ENCODE measurements around the gene MNAT1.

Gene MNAT1

DNA sequence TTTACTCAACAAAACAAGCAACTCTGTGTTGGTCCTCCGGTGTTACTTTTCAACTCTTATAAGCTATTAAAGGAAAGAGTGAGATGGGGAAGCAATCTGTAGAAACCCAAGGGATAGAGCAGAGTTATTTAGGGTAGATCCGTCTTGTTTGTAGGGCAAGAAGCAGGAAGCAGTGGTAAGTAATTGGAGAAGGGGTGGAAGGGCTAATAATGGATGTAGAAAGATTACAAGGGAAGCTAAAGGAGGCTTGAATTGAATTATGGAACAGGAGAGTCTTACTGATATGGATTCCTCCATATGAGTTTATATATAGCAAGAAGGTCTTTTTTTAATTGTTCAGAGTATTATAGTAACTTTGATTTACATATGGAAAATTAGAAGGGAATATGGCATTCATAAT is 72.7 kb downstream of the MNAT1 start:
- Histone ChIP-seq H3K27me3 (no peaks in the 10 kb centered on the region), H3K9me3 (no peaks in the 10 kb centered on the region), H3K4me3 (ENCODE audit: low read depth in 1 of 2, low read length in 1 of 2) (no peak overlapping the region), H3K4me1 (ENCODE audit: control insufficient read depth in 1 of 2, insufficient read depth in 1 of 2, low read depth in 1 of 2, low read length in 1 of 2) (no peaks in the 10 kb centered on the region), H3K36me3 (peaks cover 7% of the 10 kb centered on the region), H3K27ac (no peak overlapping the region)
- TF ChIP-seq, protein P1, sequence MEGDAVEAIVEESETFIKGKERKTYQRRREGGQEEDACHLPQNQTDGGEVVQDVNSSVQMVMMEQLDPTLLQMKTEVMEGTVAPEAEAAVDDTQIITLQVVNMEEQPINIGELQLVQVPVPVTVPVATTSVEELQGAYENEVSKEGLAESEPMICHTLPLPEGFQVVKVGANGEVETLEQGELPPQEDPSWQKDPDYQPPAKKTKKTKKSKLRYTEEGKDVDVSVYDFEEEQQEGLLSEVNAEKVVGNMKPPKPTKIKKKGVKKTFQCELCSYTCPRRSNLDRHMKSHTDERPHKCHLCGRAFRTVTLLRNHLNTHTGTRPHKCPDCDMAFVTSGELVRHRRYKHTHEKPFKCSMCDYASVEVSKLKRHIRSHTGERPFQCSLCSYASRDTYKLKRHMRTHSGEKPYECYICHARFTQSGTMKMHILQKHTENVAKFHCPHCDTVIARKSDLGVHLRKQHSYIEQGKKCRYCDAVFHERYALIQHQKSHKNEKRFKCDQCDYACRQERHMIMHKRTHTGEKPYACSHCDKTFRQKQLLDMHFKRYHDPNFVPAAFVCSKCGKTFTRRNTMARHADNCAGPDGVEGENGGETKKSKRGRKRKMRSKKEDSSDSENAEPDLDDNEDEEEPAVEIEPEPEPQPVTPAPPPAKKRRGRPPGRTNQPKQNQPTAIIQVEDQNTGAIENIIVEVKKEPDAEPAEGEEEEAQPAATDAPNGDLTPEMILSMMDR (IDR thresholded peaks at IDR 0.05), result no peak

DNA sequence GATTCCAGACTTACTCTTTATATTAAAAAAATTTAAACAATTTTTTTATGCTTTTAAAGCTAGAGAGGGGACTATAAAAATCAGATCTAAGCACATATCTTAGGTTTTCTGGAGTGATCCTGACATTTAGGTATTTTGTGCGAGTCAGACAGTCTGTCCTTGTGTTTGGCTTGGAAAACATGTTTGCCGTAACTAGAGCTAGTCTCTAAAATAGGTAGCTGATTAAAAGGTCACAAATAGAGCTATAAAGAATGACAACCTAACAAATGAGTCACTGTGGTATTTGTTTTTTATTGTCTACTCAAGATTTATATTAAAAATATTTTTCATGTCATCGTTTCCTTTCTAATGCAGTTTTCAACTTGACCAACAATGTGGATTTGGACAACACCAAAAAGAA is 73.4 kb downstream of the MNAT1 start:
- no peak overlapping the region for H3K27ac ChIP-seq
- no peaks in the 10 kb centered on the region for H3K27me3 ChIP-seq
- TF ChIP-seq, protein P1 (IDR thresholded peaks at IDR 0.05), result no peak
- no peaks in the 10 kb centered on the region for H3K4me1 ChIP-seq (ENCODE audit: control insufficient read depth in 1 of 2, insufficient read depth in 1 of 2, low read depth in 1 of 2, low read length in 1 of 2)
- H3K4me3 ChIP-seq (ENCODE audit: low read depth in 1 of 2, low read length in 1 of 2), result no peak overlapping the region
- peaks cover 14% of the 10 kb centered on the region for H3K36me3 ChIP-seq
- no peaks in the 10 kb centered on the region for H3K9me3 ChIP-seq

DNA sequence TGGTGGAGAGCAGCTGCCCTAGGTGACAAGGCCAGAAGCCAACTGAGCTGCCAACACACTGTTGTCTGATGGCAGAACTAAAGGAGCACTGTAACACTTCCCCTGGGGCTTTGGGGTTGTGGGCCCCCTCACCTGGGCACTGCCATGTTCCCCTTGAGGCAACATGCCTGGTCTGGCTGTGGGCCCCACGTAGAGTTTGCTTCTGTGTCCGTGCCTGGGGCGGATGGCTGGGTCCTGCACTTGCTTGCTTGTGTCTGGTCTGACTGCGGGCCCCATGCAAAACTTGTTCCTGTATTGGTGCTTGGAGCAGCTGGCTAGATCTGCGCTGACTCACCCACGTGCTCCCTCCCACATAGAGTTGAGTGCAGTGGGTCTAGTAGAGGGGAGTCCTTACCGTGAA is 78.4 kb downstream of the MNAT1 start:
- Histone ChIP-seq H3K4me3 (ENCODE audit: low read depth in 1 of 2, low read length in 1 of 2) (no peak overlapping the region), H3K9me3 (no peaks in the 10 kb centered on the region), H3K27ac (no peak overlapping the region), H3K27me3 (no peaks in the 10 kb centered on the region), H3K36me3 (peaks cover 21% of the 10 kb centered on the region), H3K4me1 (ENCODE audit: control insufficient read depth in 1 of 2, insufficient read depth in 1 of 2, low read depth in 1 of 2, low read length in 1 of 2) (no peaks in the 10 kb centered on the region)
- TF ChIP-seq, protein P1 (IDR thresholded peaks at IDR 0.05), result no peak

DNA sequence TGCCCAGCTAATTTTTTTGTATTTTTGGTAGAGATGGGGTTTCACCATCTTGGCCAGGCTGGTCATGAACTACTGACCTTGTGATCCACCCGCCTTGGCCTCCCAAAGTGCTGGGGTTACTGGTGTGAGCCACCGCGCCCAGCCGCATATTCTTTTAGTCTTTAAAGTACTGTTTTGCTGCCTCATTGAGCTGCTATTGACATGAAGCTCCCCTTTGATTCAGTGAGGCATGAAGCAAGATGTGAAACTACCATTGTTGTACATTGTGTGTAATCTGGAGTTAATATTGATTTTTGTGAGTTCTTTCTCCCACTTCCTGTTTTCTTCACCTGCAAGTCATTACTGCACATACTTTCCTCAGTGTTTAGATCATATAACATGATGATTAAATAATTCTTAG is 80.8 kb downstream of the MNAT1 start:
- TF ChIP-seq, protein P1 (IDR thresholded peaks at IDR 0.05), result no peak
- H3K9me3 ChIP-seq, result no peaks in the 10 kb centered on the region
- peaks cover 17% of the 10 kb centered on the region for H3K36me3 ChIP-seq
- H3K4me1 ChIP-seq (ENCODE audit: control insufficient read depth in 1 of 2, insufficient read depth in 1 of 2, low read depth in 1 of 2, low read length in 1 of 2), result no peaks in the 10 kb centered on the region
- no peaks in the 10 kb centered on the region for H3K27me3 ChIP-seq
- H3K27ac ChIP-seq, result no peak overlapping the region
- H3K4me3 ChIP-seq (ENCODE audit: low read depth in 1 of 2, low read length in 1 of 2), result no peak overlapping the region

DNA sequence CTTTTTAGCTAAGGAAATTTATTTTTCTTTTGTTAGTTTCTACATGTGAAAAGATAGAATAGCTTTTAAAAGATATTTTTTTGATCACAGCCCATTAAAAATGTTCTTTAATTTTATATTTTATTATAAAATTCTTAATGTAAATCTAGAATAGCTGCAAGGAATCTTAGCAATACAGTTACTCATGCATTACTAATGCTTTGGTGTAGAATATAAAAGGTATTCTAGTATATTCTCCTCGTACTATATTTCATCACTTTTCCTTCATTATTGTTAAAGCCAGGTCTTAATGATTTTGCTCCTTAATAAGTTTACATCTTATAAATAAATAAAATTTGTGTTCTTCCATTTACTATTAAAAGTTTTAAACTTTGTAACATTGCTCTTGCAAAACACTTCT is 82.6 kb downstream of the MNAT1 start:
- Histone ChIP-seq H3K9me3 (no peaks in the 10 kb centered on the region), H3K27ac (no peak overlapping the region), H3K4me3 (ENCODE audit: low read depth in 1 of 2, low read length in 1 of 2) (no peak overlapping the region), H3K27me3 (no peaks in the 10 kb centered on the region), H3K4me1 (ENCODE audit: control insufficient read depth in 1 of 2, insufficient read depth in 1 of 2, low read depth in 1 of 2, low read length in 1 of 2) (no peaks in the 10 kb centered on the region), H3K36me3 (peaks cover 16% of the 10 kb centered on the region)
- TF ChIP-seq, protein P1 (IDR thresholded peaks at IDR 0.05), result no peak

DNA sequence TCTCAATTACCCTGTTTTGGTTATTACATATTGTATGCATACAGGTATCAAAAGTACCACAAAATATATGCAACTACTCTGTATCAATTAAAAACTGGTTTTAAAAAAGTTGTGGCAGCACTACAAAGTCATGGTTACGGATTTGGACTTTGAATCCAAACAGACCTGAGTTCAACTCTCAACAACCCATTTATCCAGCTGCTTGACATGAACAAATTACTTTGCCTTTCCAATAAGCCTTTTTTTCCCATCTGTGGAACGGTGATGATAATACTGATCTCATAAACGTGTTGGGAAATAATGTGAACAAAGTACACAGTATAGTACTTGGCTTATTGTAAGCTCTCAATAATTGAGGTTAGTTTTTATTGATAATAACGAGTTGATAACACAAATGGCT is 85.0 kb downstream of the MNAT1 start:
- no peak overlapping the region for H3K27ac ChIP-seq
- no peaks in the 10 kb centered on the region for H3K4me1 ChIP-seq (ENCODE audit: control insufficient read depth in 1 of 2, insufficient read depth in 1 of 2, low read depth in 1 of 2, low read length in 1 of 2)
- H3K4me3 ChIP-seq (ENCODE audit: low read depth in 1 of 2, low read length in 1 of 2), result no peak overlapping the region
- H3K27me3 ChIP-seq, result no peaks in the 10 kb centered on the region
- H3K36me3 ChIP-seq, result no peaks in the 10 kb centered on the region
- TF ChIP-seq, protein P1 (IDR thresholded peaks at IDR 0.05), result no peak
- no peaks in the 10 kb centered on the region for H3K9me3 ChIP-seq

Data from neutrophil (primary cell).